Activated T-cell treated with anti-CD3 and anti-CD28 coated beads, Interleukin-2, amount 50 U/mL, for 24 hours (primary cell): ENCODE results near the gene SLC39A10.
"Not testable (repeated sequence)": the region's sequence is repeated elsewhere in the genome, so short reads cannot be mapped to it uniquely, and the experiment has no call there.

Experiments
- DNase-seq: peaks from one replicate; pipeline ENCODE4 v3.0.0-alpha.2; 2020
- H3K27ac Mint-ChIP-seq: 2 replicates; pipeline ENCODE4 v1.8.0; 2020; ENCODE audit warnings: mild to moderate bottlenecking, mixed read lengths
- H3K27me3 Mint-ChIP-seq: 2 replicates; pipeline ENCODE4 v1.8.0; 2020; ENCODE audit warnings: mixed read lengths
- H3K36me3 Mint-ChIP-seq: 2 replicates; pipeline ENCODE4 v1.8.0; 2020; ENCODE audit warnings: low read depth, mixed read lengths
- H3K4me1 Mint-ChIP-seq: 2 replicates; pipeline ENCODE4 v1.8.0; 2020; ENCODE audit warnings: low read depth, mixed read lengths
- H3K4me3 Mint-ChIP-seq: 2 replicates; pipeline ENCODE4 v1.8.0; 2020; ENCODE audit warnings: mild to moderate bottlenecking, moderate library complexity, mixed read lengths
- H3K9me3 Mint-ChIP-seq: 2 replicates; pipeline ENCODE4 v1.8.0; 2020; ENCODE audit warnings: mixed read lengths

Gene SLC39A10

DNA sequence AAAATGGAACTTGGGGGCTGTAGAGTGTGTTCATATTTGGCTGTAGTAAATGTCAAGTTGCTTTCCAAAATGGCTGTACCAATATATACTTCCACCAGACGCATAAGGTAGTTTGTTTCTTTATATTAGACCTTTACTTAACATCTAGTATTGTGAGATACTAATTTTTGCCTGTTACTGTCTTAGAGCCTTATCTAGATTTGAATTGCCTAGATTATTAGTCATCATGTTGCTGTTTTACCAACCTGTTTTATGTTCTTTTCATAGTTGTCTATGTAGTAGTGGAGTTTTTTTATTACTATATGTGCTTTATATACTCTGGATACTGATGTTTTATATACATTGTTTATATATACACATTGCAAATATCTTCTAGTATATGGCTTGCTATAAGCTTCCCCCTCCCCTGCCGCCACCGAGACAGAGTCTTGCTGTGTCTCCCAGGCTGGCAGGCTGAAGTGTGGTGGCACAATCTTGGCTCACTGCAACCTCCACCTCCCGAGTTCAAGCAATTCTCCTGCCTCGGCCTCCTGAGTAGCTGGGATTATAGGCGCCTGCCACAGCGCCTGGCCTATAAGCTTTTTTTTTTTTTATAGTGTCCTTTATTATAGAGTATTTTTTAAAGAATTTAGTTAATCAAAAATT lies 18.9 kb downstream of the SLC39A10 start:
- H3K4me1 Mint-ChIP-seq: peaks cover 52% of the 10 kb centered on the region
- peaks cover 29% of the 10 kb centered on the region for H3K36me3 Mint-ChIP-seq
- H3K27ac Mint-ChIP-seq: peak overlapping the region; percentile 44
- H3K4me3 Mint-ChIP-seq: no peak overlapping the region
- no peaks in the 10 kb centered on the region for H3K27me3 Mint-ChIP-seq
- no peak for DNase-seq
- peaks cover 2% of the 10 kb centered on the region for H3K9me3 Mint-ChIP-seq

DNA sequence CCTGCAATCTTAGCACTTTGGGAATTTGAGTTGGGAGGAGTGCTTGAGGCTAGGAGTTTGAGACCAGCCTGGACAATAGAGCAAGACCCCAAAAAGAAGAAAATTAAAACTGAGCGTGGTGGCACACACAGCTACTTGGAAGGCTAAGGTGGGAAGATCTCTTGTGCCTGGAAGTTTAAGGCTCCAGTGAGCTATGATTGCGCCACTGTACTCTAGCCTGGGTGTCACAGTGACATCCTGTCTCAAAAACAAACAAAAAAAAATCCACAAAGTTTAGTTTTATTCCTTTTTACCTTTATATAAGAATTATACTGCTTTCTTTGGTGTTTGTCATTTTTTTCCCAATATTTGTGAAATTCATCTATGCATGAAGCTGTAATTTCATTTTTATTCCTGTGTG lies 20.3 kb downstream of the SLC39A10 start:
- no peak overlapping the region for H3K27ac Mint-ChIP-seq
- peaks cover 32% of the 10 kb centered on the region for H3K36me3 Mint-ChIP-seq
- no peak for DNase-seq
- no peak overlapping the region for H3K4me3 Mint-ChIP-seq
- H3K9me3 Mint-ChIP-seq: peaks cover 2% of the 10 kb centered on the region
- H3K27me3 Mint-ChIP-seq: no peaks in the 10 kb centered on the region
- peaks cover 54% of the 10 kb centered on the region for H3K4me1 Mint-ChIP-seq

DNA sequence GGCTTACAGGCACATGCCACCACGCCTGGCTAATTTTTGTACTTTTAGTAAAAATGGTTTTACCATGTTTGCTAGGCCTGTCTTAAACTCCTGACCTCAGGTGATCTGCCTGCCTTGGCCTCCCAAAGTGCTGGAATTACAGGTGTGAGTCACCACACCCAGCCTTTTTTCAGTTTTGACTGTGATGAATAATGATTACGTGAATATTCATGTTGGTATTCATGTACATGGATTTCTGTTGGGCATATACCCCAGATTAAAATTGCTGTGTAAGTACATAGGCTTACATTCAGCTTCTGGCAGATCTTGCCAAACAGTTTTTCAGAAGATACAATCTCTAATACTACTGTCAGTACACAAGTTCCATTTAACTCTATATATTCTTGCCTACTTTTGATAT lies 20.9 kb downstream of the SLC39A10 start:
- Mint-ChIP-seq H3K9me3 (peaks cover 2% of the 10 kb centered on the region), H3K4me1 (peaks cover 52% of the 10 kb centered on the region), H3K4me3 (no peak overlapping the region), H3K27ac (no peak overlapping the region), H3K36me3 (peaks cover 32% of the 10 kb centered on the region), H3K27me3 (no peaks in the 10 kb centered on the region)
- DNase-seq: no peak

DNA sequence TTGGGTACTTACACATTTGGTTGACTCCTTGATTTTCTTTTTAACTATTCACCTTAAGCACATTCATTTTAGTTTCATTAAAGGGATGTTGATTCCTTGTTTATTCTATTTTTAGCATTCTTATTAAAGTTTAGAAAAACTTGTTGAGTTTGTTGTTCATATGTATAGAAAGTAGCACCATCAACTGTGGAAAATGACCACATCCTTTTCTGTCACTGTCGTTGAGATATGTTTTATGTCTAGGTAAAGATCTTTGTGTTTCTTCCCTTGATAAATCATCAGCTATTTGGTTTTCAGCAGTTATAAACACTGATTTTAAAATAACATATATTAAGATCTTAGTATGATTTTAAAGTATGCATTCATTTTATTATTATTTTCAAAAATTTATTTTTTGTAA lies 25.1 kb downstream of the SLC39A10 start:
- no peak overlapping the region for H3K4me3 Mint-ChIP-seq
- no peak for DNase-seq
- peaks cover 60% of the 10 kb centered on the region for H3K36me3 Mint-ChIP-seq
- H3K27ac Mint-ChIP-seq: no peak overlapping the region
- H3K4me1 Mint-ChIP-seq: peaks cover 49% of the 10 kb centered on the region
- H3K9me3 Mint-ChIP-seq: peaks cover 2% of the 10 kb centered on the region
- H3K27me3 Mint-ChIP-seq: no peaks in the 10 kb centered on the region

DNA sequence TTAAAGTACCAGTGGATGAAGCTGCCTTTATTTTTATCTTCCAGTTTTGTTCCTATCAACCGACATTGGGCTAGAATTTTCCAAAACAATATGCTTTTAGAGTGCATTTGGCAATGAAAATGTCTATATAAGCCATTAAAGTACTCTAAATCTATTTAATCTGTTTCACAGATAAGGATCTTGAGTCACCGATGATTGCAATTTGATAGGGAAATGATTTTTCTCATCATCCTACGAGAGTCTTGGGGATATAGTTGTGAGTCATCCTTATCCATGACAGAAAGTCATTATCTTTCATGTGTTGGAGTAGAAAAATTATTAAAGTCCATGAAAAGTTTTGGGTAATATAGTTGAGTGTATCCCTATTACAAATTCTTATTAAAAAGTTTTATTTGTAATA lies 26.1 kb downstream of the SLC39A10 start:
- no peak for DNase-seq
- Mint-ChIP-seq H3K9me3 (peaks cover 2% of the 10 kb centered on the region), H3K4me1 (peaks cover 39% of the 10 kb centered on the region), H3K27ac (no peak overlapping the region), H3K4me3 (no peak overlapping the region), H3K36me3 (peaks cover 60% of the 10 kb centered on the region), H3K27me3 (no peaks in the 10 kb centered on the region)

DNA sequence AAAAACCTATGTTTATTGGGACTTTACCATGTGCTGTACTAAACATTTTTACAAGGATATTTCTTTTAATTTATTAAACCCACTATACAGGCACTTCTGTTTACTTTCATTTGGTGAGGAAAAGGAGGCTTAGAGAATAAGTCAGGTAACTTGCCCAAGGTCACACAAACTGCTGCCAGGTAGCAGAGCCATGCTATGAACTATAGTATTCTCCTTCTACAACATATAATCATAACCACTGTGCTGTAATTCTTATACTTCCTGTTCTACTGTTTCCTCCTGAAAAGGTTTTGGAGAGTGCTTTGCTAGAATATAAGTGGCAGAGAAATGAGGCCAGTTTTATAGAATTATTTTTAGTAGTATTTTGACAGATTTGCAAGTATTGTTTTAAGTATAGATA lies 29.5 kb downstream of the SLC39A10 start:
- Mint-ChIP-seq H3K9me3 (peaks cover 17% of the 10 kb centered on the region), H3K4me3 (no peak overlapping the region), H3K4me1 (peaks cover 29% of the 10 kb centered on the region), H3K36me3 (peaks cover 64% of the 10 kb centered on the region), H3K27me3 (no peaks in the 10 kb centered on the region), H3K27ac (peak overlapping the region; percentile 48)
- DNase-seq: no peak

DNA sequence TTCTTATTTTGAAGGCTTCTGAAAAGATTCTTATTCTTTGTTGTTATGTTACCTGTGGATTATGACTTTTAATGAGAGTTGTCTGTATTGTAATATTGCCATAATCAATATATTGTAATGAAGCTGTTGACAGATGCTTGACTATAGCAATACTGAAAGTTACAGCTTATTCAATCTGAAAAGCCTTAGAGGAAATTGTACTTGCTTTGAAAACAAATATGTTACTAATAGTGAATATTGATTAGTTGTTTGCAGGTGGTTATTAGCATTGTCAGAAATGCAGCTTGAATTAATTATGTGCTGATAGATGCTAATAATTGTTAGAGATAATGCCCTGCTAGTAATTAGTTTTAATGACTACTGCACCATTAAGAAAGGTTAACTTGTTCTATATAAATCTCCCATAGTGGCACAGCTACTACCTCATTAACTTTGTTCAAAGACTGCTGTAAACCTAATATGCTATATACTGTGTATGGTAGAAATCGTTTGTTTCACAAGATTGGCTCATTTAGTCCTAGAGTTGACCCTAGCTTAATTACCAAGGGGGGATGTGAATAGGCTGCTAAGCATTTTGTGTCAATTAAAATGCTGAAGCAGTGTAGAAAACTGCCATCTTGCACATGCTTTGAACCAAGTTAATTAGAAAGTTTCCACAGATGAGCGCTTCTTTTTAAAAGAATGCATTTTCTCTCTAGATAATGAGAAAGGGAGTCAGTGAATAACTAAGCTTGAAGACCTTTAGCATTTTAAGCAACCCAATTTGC lies 30.5 kb downstream of the SLC39A10 start:
- H3K36me3 Mint-ChIP-seq: peaks cover 68% of the 10 kb centered on the region
- H3K27ac Mint-ChIP-seq: no peak overlapping the region
- H3K9me3 Mint-ChIP-seq: peaks cover 22% of the 10 kb centered on the region
- DNase-seq: no peak
- no peak overlapping the region for H3K4me3 Mint-ChIP-seq
- peaks cover 33% of the 10 kb centered on the region for H3K4me1 Mint-ChIP-seq
- no peaks in the 10 kb centered on the region for H3K27me3 Mint-ChIP-seq

DNA sequence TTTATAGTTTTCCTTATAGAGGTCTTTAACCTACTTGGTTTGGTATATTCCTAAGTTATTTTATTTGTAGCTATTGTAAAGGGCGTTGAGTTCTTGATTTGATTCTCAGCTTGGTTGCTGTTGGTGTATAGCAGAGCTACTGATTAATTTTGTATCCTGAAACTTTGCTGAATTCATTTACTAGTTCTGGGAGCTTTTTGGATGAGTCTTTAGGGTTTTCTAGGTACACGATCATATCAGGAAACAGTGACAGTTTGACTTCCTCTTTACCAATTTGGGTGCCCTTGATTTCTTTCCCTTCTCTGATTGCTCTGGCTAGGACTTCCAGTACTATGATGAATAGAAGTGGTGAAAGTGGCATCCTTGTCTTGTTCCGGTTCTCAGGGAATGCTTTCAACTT lies 35.5 kb downstream of the SLC39A10 start:
- H3K27me3 Mint-ChIP-seq, H3K4me3 Mint-ChIP-seq, DNase-seq, H3K27ac Mint-ChIP-seq: not testable (repeated sequence)
- H3K4me1 Mint-ChIP-seq: peaks cover 40% of the 10 kb centered on the region
- H3K9me3 Mint-ChIP-seq: peaks cover 28% of the 10 kb centered on the region
- H3K36me3 Mint-ChIP-seq: peaks cover 69% of the 10 kb centered on the region

DNA sequence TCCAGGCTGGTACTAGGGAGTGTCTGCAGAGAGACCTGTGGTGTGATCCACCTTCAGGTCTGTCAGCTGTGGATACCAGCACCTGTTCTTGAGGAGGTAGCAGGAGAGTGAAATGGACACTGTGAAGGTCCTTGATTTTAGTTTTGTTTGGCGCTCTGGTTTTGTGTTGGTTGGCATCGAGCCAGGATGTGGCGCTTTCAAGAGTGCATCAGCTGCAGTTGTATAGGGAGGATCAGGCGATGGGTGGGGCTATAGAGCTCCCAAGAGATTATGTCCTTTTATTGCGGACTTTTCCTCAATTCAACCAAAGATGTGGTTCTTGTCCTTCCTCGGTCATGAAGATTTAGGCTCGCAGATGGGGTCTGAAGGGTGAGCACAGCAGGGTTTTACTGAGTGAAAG lies 37.5 kb downstream of the SLC39A10 start:
- Mint-ChIP-seq H3K4me1 (peaks cover 49% of the 10 kb centered on the region), H3K36me3 (peaks cover 82% of the 10 kb centered on the region), H3K9me3 (peaks cover 33% of the 10 kb centered on the region), H3K4me3 (no peak overlapping the region), H3K27me3 (no peaks in the 10 kb centered on the region), H3K27ac (no peak overlapping the region)
- DNase-seq: no peak

DNA sequence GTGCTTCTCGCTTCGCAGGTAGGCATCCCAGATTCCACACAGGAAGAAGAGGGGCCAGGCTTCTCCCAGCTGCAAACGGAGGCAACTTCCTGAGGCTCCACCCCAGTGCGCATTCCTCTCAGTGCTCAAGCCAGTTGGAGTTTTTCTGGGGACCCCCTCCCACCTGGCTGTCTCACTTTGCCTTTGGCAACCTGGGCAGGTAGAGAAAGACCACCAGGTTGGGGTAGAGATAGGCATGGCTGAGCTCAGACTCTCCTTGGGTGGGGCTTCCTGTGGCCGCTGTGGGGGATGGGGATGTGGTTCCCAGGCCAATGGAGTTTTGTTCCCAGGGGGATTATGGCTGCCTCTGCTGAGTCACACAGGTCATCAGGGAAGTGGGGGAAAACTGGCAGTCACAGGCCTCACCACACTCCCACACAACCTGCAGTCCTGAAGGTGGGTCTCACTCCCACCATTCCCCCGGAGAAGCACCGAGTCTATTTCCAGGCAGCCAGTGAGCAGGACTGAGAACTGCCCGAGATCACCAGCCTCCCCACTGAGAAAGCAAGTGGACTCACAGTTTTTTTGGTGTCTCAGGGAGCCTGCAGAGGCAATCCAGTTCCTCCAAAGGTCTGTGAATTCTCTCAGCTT lies 38.1 kb downstream of the SLC39A10 start:
- no peak for DNase-seq
- peaks cover 37% of the 10 kb centered on the region for H3K9me3 Mint-ChIP-seq
- no peak overlapping the region for H3K4me3 Mint-ChIP-seq
- peaks cover 83% of the 10 kb centered on the region for H3K36me3 Mint-ChIP-seq
- H3K27ac Mint-ChIP-seq: no peak overlapping the region
- no peaks in the 10 kb centered on the region for H3K27me3 Mint-ChIP-seq
- H3K4me1 Mint-ChIP-seq: peaks cover 49% of the 10 kb centered on the region

DNA sequence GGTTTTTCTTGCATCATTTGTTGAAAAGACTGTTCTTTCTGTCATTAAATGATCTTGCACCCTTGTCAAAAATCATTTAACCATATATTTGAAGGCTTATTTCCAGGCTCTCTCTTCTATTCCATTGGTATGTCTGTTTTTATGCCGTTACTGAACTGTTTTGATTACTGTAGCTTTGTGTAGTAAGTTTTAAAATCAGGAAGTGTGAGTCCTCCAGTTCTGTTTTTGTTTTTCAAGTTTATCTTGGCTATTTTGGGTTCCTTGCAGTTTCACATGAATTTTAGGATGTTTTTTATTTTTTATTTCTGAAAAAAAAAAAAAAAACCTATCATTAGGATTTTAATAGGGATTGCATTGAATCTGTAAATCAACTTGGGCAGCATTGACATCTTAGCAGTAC lies 39.0 kb downstream of the SLC39A10 start:
- Mint-ChIP-seq H3K9me3 (peaks cover 35% of the 10 kb centered on the region), H3K27me3 (no peaks in the 10 kb centered on the region), H3K4me1 (peaks cover 49% of the 10 kb centered on the region), H3K27ac (no peak overlapping the region), H3K36me3 (peaks cover 81% of the 10 kb centered on the region), H3K4me3 (no peak overlapping the region)
- DNase-seq: no peak

DNA sequence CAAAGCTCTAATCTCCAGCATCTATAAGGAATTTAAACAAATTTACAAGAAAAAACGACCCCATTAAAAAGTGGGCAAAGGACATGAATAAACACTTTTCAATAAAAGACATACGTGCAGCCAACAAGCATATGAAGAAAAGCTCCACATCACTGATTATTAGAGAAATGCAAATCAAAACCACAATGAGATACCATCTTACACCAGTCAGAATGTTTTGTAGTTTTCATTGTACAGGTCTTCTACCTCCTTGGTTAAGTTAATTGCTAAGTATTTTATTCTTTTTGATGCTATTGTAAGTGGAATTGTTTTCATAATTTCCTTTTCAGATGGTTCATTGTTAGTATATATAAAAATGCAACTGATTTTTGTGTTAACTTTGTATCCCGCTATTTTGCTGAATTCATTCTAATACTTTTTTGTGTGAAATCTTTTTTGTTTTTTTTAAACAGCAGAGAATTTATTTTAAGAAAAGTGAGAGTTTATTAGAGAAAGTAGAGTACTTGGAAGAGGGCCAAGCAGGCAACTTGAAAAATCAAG lies 40.7 kb downstream of the SLC39A10 start:
- Mint-ChIP-seq H3K27me3 (no peaks in the 10 kb centered on the region), H3K4me3 (no peak overlapping the region), H3K27ac (no peak overlapping the region), H3K9me3 (peaks cover 26% of the 10 kb centered on the region), H3K4me1 (peaks cover 33% of the 10 kb centered on the region), H3K36me3 (peaks cover 79% of the 10 kb centered on the region)
- DNase-seq: no peak

DNA sequence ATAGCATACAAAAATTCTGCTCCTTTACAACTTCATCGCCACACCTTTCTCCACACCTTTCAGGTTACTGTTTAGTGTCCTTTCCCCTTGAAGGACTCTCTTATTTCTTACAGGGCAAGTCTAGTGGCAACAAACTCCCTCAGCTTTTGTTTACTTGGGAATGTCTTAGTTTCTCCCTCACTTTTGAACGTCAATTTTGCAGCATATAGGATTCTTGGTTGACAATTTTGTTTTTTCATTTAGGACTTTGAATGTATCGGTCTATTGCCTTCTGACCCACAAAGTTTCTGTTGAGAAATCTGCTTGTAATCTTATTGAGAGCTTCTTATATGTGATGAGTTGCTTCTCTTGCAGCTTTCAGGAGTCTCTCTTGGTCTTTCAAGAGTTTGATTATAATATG lies 43.5 kb downstream of the SLC39A10 start:
- H3K4me3 Mint-ChIP-seq: no peak overlapping the region
- no peak overlapping the region for H3K27ac Mint-ChIP-seq
- no peak for DNase-seq
- H3K36me3 Mint-ChIP-seq: peaks cover 71% of the 10 kb centered on the region
- H3K27me3 Mint-ChIP-seq: no peaks in the 10 kb centered on the region
- H3K9me3 Mint-ChIP-seq: peaks cover 22% of the 10 kb centered on the region
- peaks cover 24% of the 10 kb centered on the region for H3K4me1 Mint-ChIP-seq

DNA sequence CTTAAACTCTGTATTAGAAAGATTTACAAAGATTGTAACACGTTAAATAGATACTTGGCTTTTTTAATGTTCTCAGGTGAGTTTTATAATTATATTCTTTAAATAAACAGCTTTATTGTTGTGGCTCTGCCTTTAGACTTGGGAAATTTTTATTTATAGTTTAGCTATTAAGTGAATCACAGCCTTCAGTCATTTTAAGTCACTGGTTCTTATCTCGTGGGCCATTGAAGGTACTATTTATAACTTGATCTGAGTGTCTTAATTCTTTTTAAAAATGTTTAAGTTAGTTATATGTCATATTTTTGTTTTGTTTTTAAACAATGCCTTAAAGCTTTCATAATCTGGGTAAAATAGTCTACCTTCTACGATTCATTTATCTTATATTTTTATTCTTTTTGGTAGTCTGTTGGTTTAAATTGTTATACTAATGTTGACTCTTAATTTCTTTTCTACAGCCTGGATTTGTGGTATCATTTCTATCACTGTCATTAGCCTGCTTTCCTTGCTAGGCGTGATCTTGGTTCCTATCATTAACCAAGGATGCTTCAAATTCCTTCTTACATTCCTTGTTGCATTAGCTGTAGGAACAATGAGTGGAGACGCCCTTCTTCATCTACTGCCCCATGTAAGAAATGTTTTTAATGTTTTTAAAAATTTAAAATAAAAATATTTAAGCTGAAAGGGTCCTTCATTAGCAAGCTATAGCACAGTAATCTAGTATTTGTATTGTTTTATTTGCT lies 49.3 kb downstream of the SLC39A10 start:
- Mint-ChIP-seq H3K27ac (no peak overlapping the region), H3K4me3 (no peak overlapping the region), H3K9me3 (no peaks in the 10 kb centered on the region), H3K36me3 (peaks cover 67% of the 10 kb centered on the region), H3K4me1 (peaks cover 13% of the 10 kb centered on the region), H3K27me3 (no peaks in the 10 kb centered on the region)
- no peak for DNase-seq
